K562 (cell line): Measurements from ENCODE around the gene SH3BGRL3. TPM values are rescaled to one million over a fixed set of nuclear protein-coding genes. Genes with fewer than 3 reads are reported as not detected.

Source experiments
- ETS2 ChIP-seq: IDR thresholded peaks from 2 replicates; pipeline ENCODE4 v1.6.1; 2016; ENCODE audit warnings: borderline replicate concordance, missing genetic modification characterization, mild to moderate bottlenecking, moderate library complexity, missing compliant biosample characterization; ENCODE audit not compliant: poor library complexity, severe bottlenecking
- FOS ChIP-seq: IDR thresholded peaks from 3 replicates; pipeline ENCODE4 v1.6.1; 2011; ENCODE audit not compliant: insufficient read length; ENCODE audit errors: extremely low read depth
- FOXA3 ChIP-seq, 2 experiments: fragments of 450-650 bp in 1 of 2; sonication (generic) in 1 of 2; formaldehyde crosslinking; IDR thresholded peaks in 1 of 2; conservative IDR thresholded peaks in 1 of 2; 2 replicates each; pipeline versions ENCODE4 v1.4.0 to v1.8.0; 2020 to 2022; ENCODE audit warnings: mild to moderate bottlenecking in 2 of 2, missing genetic modification reagents in 1 of 2
- FUS ChIP-seq: fragments of 200-400 bp; formaldehyde crosslinking; optimal IDR thresholded peaks from 2 replicates; pipeline ENCODE3; 2017; ENCODE audit warnings: low read depth, low read length
- GTF2F1 ChIP-seq: IDR thresholded peaks from 2 replicates; pipeline ENCODE4 v1.6.1; 2011; ENCODE audit warnings: low read depth, low read length, improper control_type of control experiment
- HEY1 ChIP-seq: fragments of 250-450 bp; sonication (Bioruptor Pico); IDR thresholded peaks from 2 replicates; pipeline ENCODE4 v1.5.0; 2020; ENCODE audit warnings: mild to moderate bottlenecking, moderate library complexity, borderline replicate concordance
- MXI1 ChIP-seq: IDR thresholded peaks from 2 replicates; pipeline ENCODE4 v1.6.1; 2011; ENCODE audit warnings: low read depth, mild to moderate bottlenecking, improper control_type of control experiment, low read length
- NR2F6 ChIP-seq: fragments of 450-650 bp; formaldehyde crosslinking; IDR thresholded peaks from 2 replicates; pipeline ENCODE4 v1.4.0; 2020; ENCODE audit warnings: mild to moderate bottlenecking
- NR4A1 ChIP-seq, 2 experiments: fragments of 250-450 bp in 1 of 2; fragments of 450-650 bp in 1 of 2; sonication (Bioruptor Pico) in 1 of 2; IDR thresholded peaks; 2 replicates each; pipeline versions ENCODE4 v1.4.0 to v1.6.1; 2016 to 2020; ENCODE audit warnings: mild to moderate bottlenecking in 2 of 2, missing compliant biosample characterization in 1 of 2, missing genetic modification characterization in 1 of 2, moderate library complexity in 1 of 2
- RNF2 ChIP-seq: sonication (generic); IDR thresholded peaks from 2 replicates; pipeline ENCODE4 v1.6.1; 2016
- SMARCA4 ChIP-seq: fragments of 450-650 bp; IDR thresholded peaks from 2 replicates; pipeline ENCODE4 v1.6.1; 2016
- ZNF24 ChIP-seq: fragments of 450-650 bp; IDR thresholded peaks from 2 replicates; pipeline ENCODE4 v1.6.1; 2016
- ZNF644 ChIP-seq: fragments of 200-800 bp; sonication (Bioruptor generic); IDR thresholded peaks from 2 replicates; pipeline ENCODE4 v1.6.1; 2016; ENCODE audit warnings: low read depth, missing genetic modification characterization, missing compliant biosample characterization
- polyA plus RNA-seq, 8 experiments: library from polyadenylated mRNA; depleted of rRNA in 4 of 8; stranded (reverse) in 5 of 8; unstranded in 3 of 8; fragments of >200 nt; fragmentation: Nextera tagmentation in 2 of 8; fragmentation: Illumina TruSeq in 1 of 8; extraction: Ambion mirVana in 2 of 8; extraction: Trizol in 1 of 8; gene quantifications; 2 replicates each; pipeline versions ENCODE4 v1.2.1 to v1.2.3, GENCODE V29; 2011 to 2014; ENCODE audit warnings: inconsistent platforms in 1 of 8, missing spikeins in 1 of 8
- total RNA-seq, 7 experiments: library from RNA; depleted of rRNA in 6 of 7; stranded (reverse); fragments of >200 nt in 6 of 7; fragmentation: Illumina TruSeq in 2 of 7; extraction: Trizol in 2 of 7; gene quantifications; 2 replicates each; pipeline versions ENCODE4 v1.2.1 to v1.2.3, GENCODE V29; 2011 to 2021; ENCODE audit warnings: low replicate concordance in 1 of 7
- TF ChIP-seq, protein P1 (sequence below), 2 experiments: IDR thresholded peaks; 2 replicates each; pipeline ENCODE4 v1.6.1; 2012; ENCODE audit warnings: improper control_type of control experiment in 2 of 2, low read depth in 2 of 2, low read length in 2 of 2, borderline replicate concordance in 1 of 2
- TF ChIP-seq, protein P2 (sequence below): sonication (generic); formaldehyde crosslinking; IDR thresholded peaks from 2 replicates; pipeline ENCODE4 v1.8.0; 2022; ENCODE audit warnings: missing genetic modification reagents, mild to moderate bottlenecking, moderate library complexity, borderline replicate concordance
- TF ChIP-seq, protein P3 (sequence below): fragments of 450-650 bp; formaldehyde crosslinking; IDR thresholded peaks from 2 replicates; pipeline ENCODE4 v1.4.0; 2022; ENCODE audit warnings: mild to moderate bottlenecking, moderate library complexity
- TF ChIP-seq, protein P4 (sequence below), 2 experiments: fragments of 450-650 bp in 1 of 2; IDR thresholded peaks; 2 replicates each; pipeline ENCODE4 v1.6.1; 2011 to 2017; ENCODE audit warnings: low read depth in 2 of 2, antibody characterized with exemption in 1 of 2, borderline replicate concordance in 1 of 2, low read length in 1 of 2, mild to moderate bottlenecking in 1 of 2, mixed read lengths in 1 of 2; ENCODE audit not compliant: control insufficient read depth in 1 of 2
- TF ChIP-seq, protein P5 (sequence below): fragments of 200-800 bp; sonication (Bioruptor generic); IDR thresholded peaks from 2 replicates; pipeline ENCODE4 v1.6.1; 2017; ENCODE audit warnings: missing genetic modification characterization, missing compliant biosample characterization

The SH3BGRL3 gene
- total and polyA plus RNA-seq, 9 of the 15 experiments (the other 6 are each of a cell fraction or from before 2014, with no cell fraction given): 30.3 to 140 (median 54.2) TPM

DNA sequence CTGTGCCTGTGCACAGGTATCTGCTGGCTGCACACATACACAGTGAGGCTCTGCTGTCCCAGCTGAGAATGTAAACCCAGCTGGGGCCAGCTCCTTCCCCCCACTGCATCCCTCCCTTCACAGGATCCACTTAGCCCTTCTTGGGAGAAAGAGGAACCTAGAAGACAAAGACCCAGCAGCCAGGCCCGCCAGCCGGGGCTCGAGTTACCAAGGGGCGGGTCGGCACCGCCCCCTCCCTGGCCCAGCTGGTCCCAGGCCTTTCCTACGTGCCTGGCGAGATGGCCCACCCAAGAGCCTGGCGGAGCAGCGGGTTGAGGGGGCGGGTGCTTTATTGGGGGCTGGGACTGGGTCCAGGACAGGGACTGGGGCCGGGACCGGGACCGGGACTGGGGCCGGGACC, 2.1 kb downstream of the SH3BGRL3 start (continued):
- no peak for TF ChIP-seq MXI1
- TF ChIP-seq ETS2 (tag): no peak
- no peak for TF ChIP-seq SMARCA4
- no peak for TF ChIP-seq RNF2
- TF ChIP-seq, protein P1, sequence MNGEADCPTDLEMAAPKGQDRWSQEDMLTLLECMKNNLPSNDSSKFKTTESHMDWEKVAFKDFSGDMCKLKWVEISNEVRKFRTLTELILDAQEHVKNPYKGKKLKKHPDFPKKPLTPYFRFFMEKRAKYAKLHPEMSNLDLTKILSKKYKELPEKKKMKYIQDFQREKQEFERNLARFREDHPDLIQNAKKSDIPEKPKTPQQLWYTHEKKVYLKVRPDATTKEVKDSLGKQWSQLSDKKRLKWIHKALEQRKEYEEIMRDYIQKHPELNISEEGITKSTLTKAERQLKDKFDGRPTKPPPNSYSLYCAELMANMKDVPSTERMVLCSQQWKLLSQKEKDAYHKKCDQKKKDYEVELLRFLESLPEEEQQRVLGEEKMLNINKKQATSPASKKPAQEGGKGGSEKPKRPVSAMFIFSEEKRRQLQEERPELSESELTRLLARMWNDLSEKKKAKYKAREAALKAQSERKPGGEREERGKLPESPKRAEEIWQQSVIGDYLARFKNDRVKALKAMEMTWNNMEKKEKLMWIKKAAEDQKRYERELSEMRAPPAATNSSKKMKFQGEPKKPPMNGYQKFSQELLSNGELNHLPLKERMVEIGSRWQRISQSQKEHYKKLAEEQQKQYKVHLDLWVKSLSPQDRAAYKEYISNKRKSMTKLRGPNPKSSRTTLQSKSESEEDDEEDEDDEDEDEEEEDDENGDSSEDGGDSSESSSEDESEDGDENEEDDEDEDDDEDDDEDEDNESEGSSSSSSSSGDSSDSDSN (IDR thresholded peaks at IDR 0.05; ENCODE audit: borderline replicate concordance in 1 of 2, low read depth in 2 of 2, low read length in 2 of 2): 0 out of 4 replicates have a peak, but pooled peaks of 1 of the 2 experiments have one; percentile 54
- TF ChIP-seq GTF2F1: no peak
- TF ChIP-seq FOXA3 (CRISPR knock-in tag; conservative IDR thresholded peaks at IDR 0.05 in 1 of 2, IDR thresholded peaks at IDR 0.05 in 1 of 2): peak in 1 of 2 experiments; percentile 3; a peak in 1 of 4 replicates
- TF ChIP-seq, protein P2, sequence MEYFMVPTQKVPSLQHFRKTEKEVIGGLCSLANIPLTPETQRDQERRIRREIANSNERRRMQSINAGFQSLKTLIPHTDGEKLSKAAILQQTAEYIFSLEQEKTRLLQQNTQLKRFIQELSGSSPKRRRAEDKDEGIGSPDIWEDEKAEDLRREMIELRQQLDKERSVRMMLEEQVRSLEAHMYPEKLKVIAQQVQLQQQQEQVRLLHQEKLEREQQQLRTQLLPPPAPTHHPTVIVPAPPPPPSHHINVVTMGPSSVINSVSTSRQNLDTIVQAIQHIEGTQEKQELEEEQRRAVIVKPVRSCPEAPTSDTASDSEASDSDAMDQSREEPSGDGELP (CRISPR knock-in tag): peak; percentile 91
- TF ChIP-seq, protein P3, sequence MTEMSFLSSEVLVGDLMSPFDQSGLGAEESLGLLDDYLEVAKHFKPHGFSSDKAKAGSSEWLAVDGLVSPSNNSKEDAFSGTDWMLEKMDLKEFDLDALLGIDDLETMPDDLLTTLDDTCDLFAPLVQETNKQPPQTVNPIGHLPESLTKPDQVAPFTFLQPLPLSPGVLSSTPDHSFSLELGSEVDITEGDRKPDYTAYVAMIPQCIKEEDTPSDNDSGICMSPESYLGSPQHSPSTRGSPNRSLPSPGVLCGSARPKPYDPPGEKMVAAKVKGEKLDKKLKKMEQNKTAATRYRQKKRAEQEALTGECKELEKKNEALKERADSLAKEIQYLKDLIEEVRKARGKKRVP: no peak
- TF ChIP-seq, protein P4, sequence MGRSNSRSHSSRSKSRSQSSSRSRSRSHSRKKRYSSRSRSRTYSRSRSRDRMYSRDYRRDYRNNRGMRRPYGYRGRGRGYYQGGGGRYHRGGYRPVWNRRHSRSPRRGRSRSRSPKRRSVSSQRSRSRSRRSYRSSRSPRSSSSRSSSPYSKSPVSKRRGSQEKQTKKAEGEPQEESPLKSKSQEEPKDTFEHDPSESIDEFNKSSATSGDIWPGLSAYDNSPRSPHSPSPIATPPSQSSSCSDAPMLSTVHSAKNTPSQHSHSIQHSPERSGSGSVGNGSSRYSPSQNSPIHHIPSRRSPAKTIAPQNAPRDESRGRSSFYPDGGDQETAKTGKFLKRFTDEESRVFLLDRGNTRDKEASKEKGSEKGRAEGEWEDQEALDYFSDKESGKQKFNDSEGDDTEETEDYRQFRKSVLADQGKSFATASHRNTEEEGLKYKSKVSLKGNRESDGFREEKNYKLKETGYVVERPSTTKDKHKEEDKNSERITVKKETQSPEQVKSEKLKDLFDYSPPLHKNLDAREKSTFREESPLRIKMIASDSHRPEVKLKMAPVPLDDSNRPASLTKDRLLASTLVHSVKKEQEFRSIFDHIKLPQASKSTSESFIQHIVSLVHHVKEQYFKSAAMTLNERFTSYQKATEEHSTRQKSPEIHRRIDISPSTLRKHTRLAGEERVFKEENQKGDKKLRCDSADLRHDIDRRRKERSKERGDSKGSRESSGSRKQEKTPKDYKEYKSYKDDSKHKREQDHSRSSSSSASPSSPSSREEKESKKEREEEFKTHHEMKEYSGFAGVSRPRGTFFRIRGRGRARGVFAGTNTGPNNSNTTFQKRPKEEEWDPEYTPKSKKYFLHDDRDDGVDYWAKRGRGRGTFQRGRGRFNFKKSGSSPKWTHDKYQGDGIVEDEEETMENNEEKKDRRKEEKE (IDR thresholded peaks at IDR 0.05; ENCODE audit: borderline replicate concordance in 1 of 2, control insufficient read depth in 1 of 2, low read depth in 2 of 2, low read length in 1 of 2): no peak
- TF ChIP-seq NR4A1 (CRISPR knock-in tag; IDR thresholded peaks at IDR 0.05): no peak
- no peak for TF ChIP-seq NR4A1 (tag; IDR thresholded peaks at IDR 0.05)
- no peak for TF ChIP-seq ZNF24
- no peak for TF ChIP-seq NR2F6 (CRISPR knock-in tag)
- TF ChIP-seq HEY1: no peak
- TF ChIP-seq FOS: no peak
- TF ChIP-seq ZNF644 (tag): no peak
- TF ChIP-seq, protein P5, sequence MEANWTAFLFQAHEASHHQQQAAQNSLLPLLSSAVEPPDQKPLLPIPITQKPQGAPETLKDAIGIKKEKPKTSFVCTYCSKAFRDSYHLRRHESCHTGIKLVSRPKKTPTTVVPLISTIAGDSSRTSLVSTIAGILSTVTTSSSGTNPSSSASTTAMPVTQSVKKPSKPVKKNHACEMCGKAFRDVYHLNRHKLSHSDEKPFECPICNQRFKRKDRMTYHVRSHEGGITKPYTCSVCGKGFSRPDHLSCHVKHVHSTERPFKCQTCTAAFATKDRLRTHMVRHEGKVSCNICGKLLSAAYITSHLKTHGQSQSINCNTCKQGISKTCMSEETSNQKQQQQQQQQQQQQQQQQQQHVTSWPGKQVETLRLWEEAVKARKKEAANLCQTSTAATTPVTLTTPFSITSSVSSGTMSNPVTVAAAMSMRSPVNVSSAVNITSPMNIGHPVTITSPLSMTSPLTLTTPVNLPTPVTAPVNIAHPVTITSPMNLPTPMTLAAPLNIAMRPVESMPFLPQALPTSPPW: peak; percentile 44; the same call in 1 of the 2 replicates
- TF ChIP-seq FUS: no peak
